HepG2 (cell line): ENCODE results near the gene EHD1. TPM values are rescaled to one million over a fixed set of nuclear protein-coding genes. Genes with fewer than 3 reads are reported as not detected.

Experiments used
- ATF7 ChIP-seq, 2 experiments: fragments of 450-650 bp in 1 of 2; sonication (generic) in 1 of 2; formaldehyde crosslinking in 1 of 2; IDR thresholded peaks; 2 replicates each; pipeline versions ENCODE4 v1.4.0 to v1.6.1; 2016 to 2020; ENCODE audit warnings: antibody characterized with exemption in 1 of 2, mild to moderate bottlenecking in 1 of 2, missing genetic modification reagents in 1 of 2
- BORCS8-MEF2B ChIP-seq: sonication (generic); formaldehyde crosslinking; IDR thresholded peaks from 2 replicates; pipeline ENCODE4 v1.8.0; 2022; ENCODE audit warnings: mild to moderate bottlenecking, missing genetic modification reagents
- ETV5 ChIP-seq: IDR thresholded peaks from 2 replicates; pipeline ENCODE4 v1.6.1; 2018; ENCODE audit warnings: missing biosample characterization, missing genetic modification reagents, inconsistent platforms, borderline replicate concordance
- FIP1L1 ChIP-seq: fragments of 200-400 bp; formaldehyde crosslinking; IDR thresholded peaks from 2 replicates; pipeline ENCODE4 v1.6.1; 2018; ENCODE audit warnings: low read depth, mild to moderate bottlenecking, low read length, moderate library complexity, borderline replicate concordance; ENCODE audit not compliant: insufficient read depth
- FLYWCH1 ChIP-seq: sonication (generic); formaldehyde crosslinking; IDR thresholded peaks from 2 replicates; pipeline ENCODE4 v1.8.1; 2023; ENCODE audit warnings: mild to moderate bottlenecking, missing genetic modification reagents
- FOXA1 ChIP-seq, 2 experiments: fragments of 450-650 bp in 1 of 2; sonication (generic) in 1 of 2; formaldehyde crosslinking in 1 of 2; IDR thresholded peaks; 2 replicates each; pipeline versions ENCODE4 v1.4.0 to v1.6.1; 2016 to 2020; ENCODE audit warnings: missing genetic modification reagents in 1 of 2
- HMG20B ChIP-seq: conservative IDR thresholded peaks from 2 replicates; pipeline ENCODE4 v1.6.1; 2016; ENCODE audit warnings: missing genetic modification reagents, missing compliant biosample characterization
- KLF15 ChIP-seq: sonication (generic); formaldehyde crosslinking; IDR thresholded peaks from 2 replicates; pipeline ENCODE4 v1.8.1; 2023; ENCODE audit warnings: borderline replicate concordance, mild to moderate bottlenecking, inconsistent platforms, missing genetic modification reagents, mixed read lengths
- MEF2D ChIP-seq: sonication (generic); formaldehyde crosslinking; IDR thresholded peaks from 2 replicates; pipeline ENCODE4 v1.5.1; 2020; ENCODE audit warnings: mild to moderate bottlenecking, missing genetic modification reagents
- MEIS2 ChIP-seq: sonication (generic); formaldehyde crosslinking; IDR thresholded peaks from 2 replicates; pipeline ENCODE4 v1.9.0; 2021; ENCODE audit warnings: mild to moderate bottlenecking, missing genetic modification reagents
- MIER3 ChIP-seq: IDR thresholded peaks from 2 replicates; pipeline ENCODE4 v1.6.1; 2016; ENCODE audit warnings: missing compliant biosample characterization, borderline replicate concordance
- NCOR1 ChIP-seq: fragments of 200-600 bp; sonication (generic); IDR thresholded peaks from 2 replicates; pipeline ENCODE4 v1.7.0; 2017; ENCODE audit warnings: antibody characterized with exemption, low read length, borderline replicate concordance
- NR1H2 ChIP-seq: sonication (generic); formaldehyde crosslinking; IDR thresholded peaks from 2 replicates; pipeline ENCODE4 v1.8.1; 2022; ENCODE audit warnings: low read depth, missing genetic modification reagents, borderline replicate concordance
- PHF8 ChIP-seq: sonication (generic); formaldehyde crosslinking; IDR thresholded peaks from 2 replicates; pipeline ENCODE4 v1.5.0; 2020; ENCODE audit warnings: missing genetic modification reagents
- ZHX2 ChIP-seq, 2 experiments: sonication (generic) in 1 of 2; formaldehyde crosslinking in 1 of 2; IDR thresholded peaks; 2 replicates each; pipeline versions ENCODE4 v1.6.1 to v1.9.0; 2014 to 2022; ENCODE audit warnings: antibody characterized with exemption in 1 of 2, borderline replicate concordance in 1 of 2, inconsistent platforms in 1 of 2, low read depth in 1 of 2, missing genetic modification reagents in 1 of 2
- ZNF33B ChIP-seq: sonication (generic); formaldehyde crosslinking; IDR thresholded peaks from 2 replicates; pipeline ENCODE4 v1.5.1; 2020; ENCODE audit warnings: mild to moderate bottlenecking, missing genetic modification reagents
- ZNF557 ChIP-seq: sonication (generic); formaldehyde crosslinking; IDR thresholded peaks from 2 replicates; pipeline ENCODE4 v1.4.0; 2020; ENCODE audit warnings: missing genetic modification reagents
- polyA plus RNA-seq, 8 experiments: library from polyadenylated mRNA; depleted of rRNA in 3 of 8; stranded (reverse) in 7 of 8; unstranded in 1 of 8; fragments of >200 nt; fragmentation: Illumina TruSeq in 4 of 8; extraction: Trizol in 4 of 8; gene quantifications; 2 replicates each; pipeline versions ENCODE4 v1.2.1 to v1.2.3, GENCODE V29; 2011 to 2016; ENCODE audit warnings: low read depth in 4 of 8, missing spikeins in 1 of 8, mixed read lengths in 1 of 8; ENCODE audit not compliant: insufficient read depth in 1 of 8
- total RNA-seq, 5 experiments: library from RNA; depleted of rRNA; stranded (reverse); fragments of >200 nt; fragmentation: Illumina TruSeq; extraction: Trizol; gene quantifications; 2 replicates each; pipeline ENCODE4 v1.2.3, GENCODE V29; 2016; ENCODE audit warnings: low read depth in 1 of 5
- TF ChIP-seq, protein P1 (sequence below): sonication (generic); formaldehyde crosslinking; IDR thresholded peaks from 2 replicates; pipeline ENCODE4 v1.9.0; 2022; ENCODE audit warnings: low read depth, missing genetic modification reagents

Gene EHD1
- total and polyA plus RNA-seq, 2 of the 13 experiments (the other 11 are each of a cell fraction or from before 2014, with no cell fraction given): 23.6 to 26.6 TPM

- TF ChIP-seq ZHX2 (IDR thresholded peaks at IDR 0.05; ENCODE audit: low read depth) (0 out of 2 replicates have a peak, but pooled peaks have one; percentile 46), ZHX2 (CRISPR knock-in tag; IDR thresholded peaks at IDR 0.05; ENCODE audit: borderline replicate concordance) (no peak), MEIS2 (CRISPR knock-in tag) (peak; percentile 79), ETV5 (CRISPR knock-in tag) (peak; percentile 40; the same call in 1 of the 2 replicates), NCOR1 (peak; percentile 90), FLYWCH1 (CRISPR knock-in tag) (no peak), FIP1L1 (peak; percentile 72; the same call in 1 of the 2 replicates), KLF15 (0 out of 2 replicates have a peak, but pooled peaks have one; percentile 68), FOXA1 (IDR thresholded peaks at IDR 0.05) (no peak), FOXA1 (CRISPR knock-in tag; IDR thresholded peaks at IDR 0.05) (no peak), MEF2D (peak; percentile 82), ZNF557 (CRISPR knock-in tag) (peak; percentile 91; the same call in 1 of the 2 replicates), HMG20B (peak; percentile 43; the same call in 1 of the 2 replicates), MIER3 (peak; percentile 79; the same call in 1 of the 2 replicates), PHF8 (CRISPR knock-in tag) (peak; percentile 49; the same call in 1 of the 2 replicates), ATF7 (IDR thresholded peaks at IDR 0.05) (no peak), ATF7 (CRISPR knock-in tag; IDR thresholded peaks at IDR 0.05) (no peak; the same call in 1 of the 2 replicates), NR1H2 (CRISPR knock-in tag) (peak; percentile 46; the same call in 1 of the 2 replicates), BORCS8-MEF2B (CRISPR knock-in tag) (peak; percentile 95), ZNF33B (CRISPR knock-in tag) (peak; percentile 73; the same call in 1 of the 2 replicates)
- TF ChIP-seq, protein P1, sequence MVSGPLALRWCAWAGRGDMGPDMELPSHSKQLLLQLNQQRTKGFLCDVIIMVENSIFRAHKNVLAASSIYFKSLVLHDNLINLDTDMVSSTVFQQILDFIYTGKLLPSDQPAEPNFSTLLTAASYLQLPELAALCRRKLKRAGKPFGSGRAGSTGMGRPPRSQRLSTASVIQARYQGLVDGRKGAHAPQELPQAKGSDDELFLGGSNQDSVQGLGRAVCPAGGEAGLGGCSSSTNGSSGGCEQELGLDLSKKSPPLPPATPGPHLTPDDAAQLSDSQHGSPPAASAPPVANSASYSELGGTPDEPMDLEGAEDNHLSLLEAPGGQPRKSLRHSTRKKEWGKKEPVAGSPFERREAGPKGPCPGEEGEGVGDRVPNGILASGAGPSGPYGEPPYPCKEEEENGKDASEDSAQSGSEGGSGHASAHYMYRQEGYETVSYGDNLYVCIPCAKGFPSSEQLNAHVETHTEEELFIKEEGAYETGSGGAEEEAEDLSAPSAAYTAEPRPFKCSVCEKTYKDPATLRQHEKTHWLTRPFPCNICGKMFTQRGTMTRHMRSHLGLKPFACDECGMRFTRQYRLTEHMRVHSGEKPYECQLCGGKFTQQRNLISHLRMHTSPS (CRISPR knock-in tag): peak; percentile 99
These were observed 15.8 kb upstream of the EHD1 start (continued) for GRCh38 chr11:64894070-64894811.
